ENCODE data around the gene PGA5.
"Not testable (repeated sequence)": the region's sequence is repeated elsewhere in the genome, so short reads cannot be mapped to it uniquely, and the experiment has no call there.

- TF ChIP-seq CTCF (conservative IDR thresholded peaks at IDR 0.05; ENCODE audit: low read length); EZH2phosphoT487 (IDR thresholded peaks at IDR 0.05; ENCODE audit: borderline replicate concordance): not testable (repeated sequence)
Observed at GRCh38 chr11:61222047-61222446, 18.9 kb upstream of the PGA5 start, which contains the start of gene PGA4.

Data from Loucy (cell line).